Heart right ventricle (tissue), 16 donors: Measurements from ENCODE around the gene ADCK1. TPM values are rescaled to one million over a fixed set of nuclear protein-coding genes. Genes with fewer than 3 reads are reported as not detected.
A peak's percentile ranks its signal among the peaks of the same experiment; 100 is the strongest.

Experiments
- ATAC-seq, 8 donors: fragments of 200-7000 bp; cut with Tn5 transposase; one replicate each; pipeline ENCODE4 v1.9.1; 2020; ENCODE audit warnings: mild to moderate bottlenecking in 8 of 8, moderate library complexity in 8 of 8, moderate number of reproducible peaks in 1 of 8
- DNase-seq, 2 donors: peaks; one replicate each; pipeline ENCODE4 v3.0.0-alpha.2; 2020
- H3K27ac ChIP-seq, 10 donors: fragments of 200-600 bp; sonication (generic) in 2 of 10; one replicate each; pipeline versions ENCODE4 v1.5.0 to v1.8.0; 2020 to 2022; ENCODE audit warnings: mild to moderate bottlenecking in 3 of 10
- H3K27me3 ChIP-seq, 7 donors: fragments of 200-600 bp; one replicate each; pipeline ENCODE4 v1.8.0; 2021 to 2022; ENCODE audit warnings: mild to moderate bottlenecking in 2 of 7
- H3K36me3 ChIP-seq, 9 donors: fragments of 200-600 bp; sonication (generic) in 1 of 9; one replicate each; pipeline versions ENCODE4 v1.5.0 to v1.8.0; 2020 to 2022; ENCODE audit warnings: mild to moderate bottlenecking in 2 of 9
- H3K4me1 ChIP-seq, 9 donors: fragments of 200-600 bp; sonication (generic) in 1 of 9; one replicate each; pipeline versions ENCODE4 v1.5.0 to v1.8.0; 2020 to 2022; ENCODE audit warnings: mild to moderate bottlenecking in 4 of 9
- H3K4me3 ChIP-seq, 10 donors: fragments of 200-600 bp; sonication (generic) in 2 of 10; one replicate each; pipeline versions ENCODE4 v1.5.0 to v1.8.0; 2020 to 2022; ENCODE audit warnings: mild to moderate bottlenecking in 7 of 10, moderate library complexity in 2 of 10
- H3K9me3 ChIP-seq, 11 donors: fragments of 200-600 bp in 10 of 11; sonication (generic) in 2 of 11; one replicate each; pipeline versions ENCODE4 v1.5.0 to v1.8.0; 2013 to 2022; ENCODE audit warnings: mild to moderate bottlenecking in 2 of 11, control low read depth in 1 of 11, moderate library complexity in 1 of 11
- CTCF ChIP-seq, 9 donors: fragments of 200-600 bp; sonication (generic) in 2 of 9; IDR thresholded peaks; one replicate each; pipeline versions ENCODE4 v1.5.0 to v1.8.0; 2021 to 2022; ENCODE audit warnings: antibody characterized with exemption in 9 of 9, mild to moderate bottlenecking in 5 of 9, moderate library complexity in 1 of 9
- WGBS, 2 donors: extraction: QIAGEN DNeasy Blood & Tissue Kit; methylation state at CpG; one replicate each; pipeline ENCODE4 v1.1.7; 2013; ENCODE audit warnings: inconsistent platforms in 1 of 2; 5-methylcytosine and 5-hydroxymethylcytosine counted together
- intact Hi-C, 10 donors: fragments of 100-400 bp; cut with DNase I; formaldehyde crosslinking; loops; one replicate each; pipeline versions ENCODE4 v1.11.1 to v1.14.2; 2022
- polyA plus RNA-seq, 2 donors: library from polyadenylated mRNA; stranded (reverse); fragments of 200-250 nt; gene quantifications; one replicate each; pipeline ENCODE4 v1.2.3, GENCODE V29; 2013
- total RNA-seq, 10 donors: library from RNA; stranded (reverse); fragmentation: NEBNext Ultra II Directional in 3 of 10; extraction: Animal tissue kit (Norgen Biotek cat#: 25700) in 3 of 10; gene quantifications; one replicate each; pipeline versions ENCODE4 v1.2.1 to v1.2.4, GENCODE V29; 2021 to 2023
- donor health status: Arrhythmogenic right ventricular cardiomyopathy.
- donor health status: ischemic (EF 13 %, LVEDD 7.1; RV severe dilation, severe dysfunction).
- donor health status: healthy with polysubstance abuse.
- donor health status: DM: no; HTN: yes; CAD: no.
- donor health status: DM: no; HTN: no; CAD: no.
- donor health status: ischemic (EF 25% LVEDD 6.9; RV normal size, moderate dysfunction).
- donor health status: ischemic (EF 25% LVEDD 5.7; RV mildly dilated, moderate dysfunction).
- donor health status: healthy.
- donor health status: DM: yes; HTN: yes; CAD: no.
- donor health status: Ischemic cardiomyopathy.
- donor health status: ischemic (EF 35%, LVEDD 5.7; RV mildly dilated, moderate dysfunction).
- donor health status: nonischemic (EF 11% LVEDD 7.7; RV severe dilation, severe dysfunction).
- donor health status: DM: yes; HTN: yes; CAD: no.
- donor health status: PGD.
- donor health status: ischemic (EF 29% LVEDD 5.4; RV normal size, mild dysfunction).
- donor health status: nonischemic (EF 23%, LVEDD 6.1; RV moderate dilation, normal function).

ADCK1 gene
- total and polyA plus RNA-seq, 12 donors, result 6.2 to 33.9 (median 7.3) TPM

- H3K4me3 ChIP-seq, result no peak overlapping the region
- WGBS, 2 donors, result 91 to 93% methylated on average over 5 of the region's 5 CpGs
- peaks cover 0 to 15% (median 0%) of the 10 kb centered on the region in 7 donors for H3K27me3 ChIP-seq
- intact Hi-C loops, result no loop called here
- no peaks in the 10 kb centered on the region for H3K9me3 ChIP-seq
- ATAC-seq, result no peak
- no peaks in the 10 kb centered on the region for H3K36me3 ChIP-seq
- no peak overlapping the region for H3K27ac ChIP-seq
- no peaks in the 10 kb centered on the region for H3K4me1 ChIP-seq
- TF ChIP-seq CTCF (IDR thresholded peaks at IDR 0.05), result no peak
- no peak for DNase-seq
Observed at GRCh38 chr14:77973246-77973645, 173.3 kb downstream of the ADCK1 start.

GRCh38 chr14:77976591-77976990 lies 176.7 kb downstream of the ADCK1 start:
- peaks cover 0 to 12% (median 5%) of the 10 kb centered on the region in 9 donors for H3K4me1 ChIP-seq
- H3K9me3 ChIP-seq, result no peaks in the 10 kb centered on the region
- peaks cover 0 to 36% (median 24%) of the 10 kb centered on the region in 7 donors for H3K27me3 ChIP-seq
- ATAC-seq, result no peak
- 36 to 43% methylated on average over 2 of the region's 2 CpGs for WGBS, 2 donors
- TF ChIP-seq CTCF (IDR thresholded peaks at IDR 0.05), result no peak
- H3K36me3 ChIP-seq, result no peaks in the 10 kb centered on the region
- intact Hi-C loops, result no loop called here
- H3K27ac ChIP-seq, result no peak overlapping the region
- no peak for DNase-seq
- H3K4me3 ChIP-seq, result no peak overlapping the region

GRCh38 chr14:77979171-77979570 lies 179.3 kb downstream of the ADCK1 start:
- ATAC-seq (no peak), DNase-seq (no peak)
- peaks cover 0 to 46% (median 29%) of the 10 kb centered on the region in 7 donors for H3K27me3 ChIP-seq
- H3K27ac ChIP-seq, result no peak overlapping the region
- peaks cover 0 to 12% (median 5%) of the 10 kb centered on the region in 9 donors for H3K4me1 ChIP-seq
- no peaks in the 10 kb centered on the region for H3K36me3 ChIP-seq
- intact Hi-C loops, result no loop called here
- no peak overlapping the region for H3K4me3 ChIP-seq
- TF ChIP-seq CTCF (IDR thresholded peaks at IDR 0.05), result no peak
- WGBS, 2 donors, result 64 to 70% methylated on average over 6 of the region's 6 CpGs
- no peaks in the 10 kb centered on the region for H3K9me3 ChIP-seq

- intact Hi-C loops, result loop anchor here in 2 of 10 donors (10.0 kb wide), 1 partner anchor 115 kb away; no protein-coding TSS in a partner anchor
- no peaks in the 10 kb centered on the region for H3K36me3 ChIP-seq
- 50 to 51% methylated on average over 14 of the region's 14 CpGs for WGBS, 2 donors
- no peak for ATAC-seq
- H3K27ac ChIP-seq, result no peak overlapping the region
- TF ChIP-seq CTCF (IDR thresholded peaks at IDR 0.05), result peak in 1 of 9 donors; percentile 11
- H3K9me3 ChIP-seq, result no peaks in the 10 kb centered on the region
- H3K4me3 ChIP-seq, result peak overlapping the region in 1 of 10 donors; percentile 5
- peaks cover 0 to 46% (median 29%) of the 10 kb centered on the region in 7 donors for H3K27me3 ChIP-seq
- DNase-seq, result no peak
- peaks cover 0 to 12% (median 5%) of the 10 kb centered on the region in 9 donors for H3K4me1 ChIP-seq
Observed at GRCh38 chr14:77979666-77980351, 179.9 kb downstream of the ADCK1 start.
